ENCODE data around the gene SMAD7.
A peak's percentile ranks its signal among the peaks of the same experiment; 100 is the strongest.

- TF ChIP-seq, protein P1, sequence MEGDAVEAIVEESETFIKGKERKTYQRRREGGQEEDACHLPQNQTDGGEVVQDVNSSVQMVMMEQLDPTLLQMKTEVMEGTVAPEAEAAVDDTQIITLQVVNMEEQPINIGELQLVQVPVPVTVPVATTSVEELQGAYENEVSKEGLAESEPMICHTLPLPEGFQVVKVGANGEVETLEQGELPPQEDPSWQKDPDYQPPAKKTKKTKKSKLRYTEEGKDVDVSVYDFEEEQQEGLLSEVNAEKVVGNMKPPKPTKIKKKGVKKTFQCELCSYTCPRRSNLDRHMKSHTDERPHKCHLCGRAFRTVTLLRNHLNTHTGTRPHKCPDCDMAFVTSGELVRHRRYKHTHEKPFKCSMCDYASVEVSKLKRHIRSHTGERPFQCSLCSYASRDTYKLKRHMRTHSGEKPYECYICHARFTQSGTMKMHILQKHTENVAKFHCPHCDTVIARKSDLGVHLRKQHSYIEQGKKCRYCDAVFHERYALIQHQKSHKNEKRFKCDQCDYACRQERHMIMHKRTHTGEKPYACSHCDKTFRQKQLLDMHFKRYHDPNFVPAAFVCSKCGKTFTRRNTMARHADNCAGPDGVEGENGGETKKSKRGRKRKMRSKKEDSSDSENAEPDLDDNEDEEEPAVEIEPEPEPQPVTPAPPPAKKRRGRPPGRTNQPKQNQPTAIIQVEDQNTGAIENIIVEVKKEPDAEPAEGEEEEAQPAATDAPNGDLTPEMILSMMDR (conservative IDR thresholded peaks at IDR 0.05), result no peak; the same call in 1 of the 2 replicates
- peak; percentile 45; the same call in 1 of the 2 replicates for TF ChIP-seq ZFX (IDR thresholded peaks at IDR 0.05)
These were observed 902 bp upstream of the SMAD7 start for GRCh38 chr18:48951448-48952286.
